ENCODE data around the gene CPSF7.

The CPSF7 gene

GRCh38 chr11:61353131-61354067 lies 76.4 kb downstream of the CPSF7 start:
- DNase-seq (ENCODE audit: low read depth), result no peak

Data from CMK (cell line).